Keratinocyte (primary cell): ENCODE measurements around the gene LRRC58. TPM values are rescaled to one million over a fixed set of nuclear protein-coding genes. Genes with fewer than 3 reads are reported as not detected.

ENCODE experiments used
- DNase-seq: peaks from one replicate; pipeline ENCODE4 v3.0.0-alpha.2; 2011; ENCODE audit warnings: low read depth, missing footprints, low spot score
- FAIRE-seq: peaks from 2 replicates; lab custom pipeline; 2011; peaks lifted over from hg19 to GRCh38; lab: Jason Lieb, UNC
- H2AFZ ChIP-seq: 2 replicates; pipeline ENCODE4 v1.6.0; 2012; ENCODE audit warnings: low read length, control low read depth, inconsistent platforms; ENCODE audit not compliant: control insufficient read depth
- H3K27ac ChIP-seq: 2 replicates; pipeline ENCODE4 v1.5.1; 2011; ENCODE audit warnings: low read length; ENCODE audit not compliant: control insufficient read depth, insufficient read depth
- H3K27me3 ChIP-seq: 3 replicates; pipeline ENCODE4 v1.6.0; 2011; ENCODE audit warnings: low read length; ENCODE audit not compliant: control insufficient read depth, insufficient read depth; ENCODE audit errors: extremely low read depth
- H3K36me3 ChIP-seq, 2 experiments: 2 replicates in 1 of 2; 3 replicates in 1 of 2; pipeline ENCODE4 v1.5.1; 2011; ENCODE audit warnings: low read length in 2 of 2, mild to moderate bottlenecking in 1 of 2; ENCODE audit not compliant: control insufficient read depth in 2 of 2, insufficient read depth in 2 of 2; ENCODE audit errors: extremely low read depth in 1 of 2
- H3K4me1 ChIP-seq: 3 replicates; pipeline ENCODE4 v1.5.1; 2011; ENCODE audit warnings: low read length; ENCODE audit not compliant: control insufficient read depth, insufficient read depth; ENCODE audit errors: extremely low read depth
- H3K4me2 ChIP-seq: 3 replicates; pipeline ENCODE4 v1.6.0; 2011; ENCODE audit warnings: low read depth, low read length; ENCODE audit not compliant: control insufficient read depth, insufficient read depth; ENCODE audit errors: extremely low read depth
- H3K4me3 ChIP-seq, 3 experiments: fragments of 200-600 bp in 1 of 3; sonication (generic) in 1 of 3; 2 replicates in 2 of 3; 3 replicates in 1 of 3; pipeline ENCODE4 v1.5.1; 2011 to 2016; ENCODE audit warnings: low read length in 3 of 3, mild to moderate bottlenecking in 3 of 3, control low read depth in 2 of 3, inconsistent platforms in 1 of 3, low read depth in 1 of 3, mixed read lengths in 1 of 3, mixed run types in 1 of 3, moderate library complexity in 1 of 3; ENCODE audit not compliant: control insufficient read depth in 2 of 3, insufficient read depth in 2 of 3; ENCODE audit errors: extremely low read depth in 1 of 3
- H3K79me2 ChIP-seq: 2 replicates; pipeline ENCODE4 v1.6.0; 2012; ENCODE audit warnings: low read length; ENCODE audit not compliant: control insufficient read depth, insufficient read depth
- H3K9ac ChIP-seq: 3 replicates; pipeline ENCODE4 v1.6.0; 2011; ENCODE audit warnings: low read length; ENCODE audit not compliant: control insufficient read depth, insufficient read depth; ENCODE audit errors: extremely low read depth
- H3K9me1 ChIP-seq: 3 replicates; pipeline ENCODE4 v1.6.0; 2011; ENCODE audit warnings: low read length; ENCODE audit not compliant: control insufficient read depth, insufficient read depth; ENCODE audit errors: extremely low read depth
- H3K9me3 ChIP-seq: 2 replicates; pipeline ENCODE4 v1.5.1; 2012; ENCODE audit warnings: low read depth, low read length; ENCODE audit not compliant: control insufficient read depth
- H4K20me1 ChIP-seq: 3 replicates; pipeline ENCODE4 v1.6.0; 2011; ENCODE audit warnings: low read length; ENCODE audit not compliant: control insufficient read depth, insufficient read depth; ENCODE audit errors: extremely low read depth
- CTCF ChIP-seq, 3 experiments: IDR thresholded peaks in 1 of 3; conservative IDR thresholded peaks in 1 of 3; optimal IDR thresholded peaks in 1 of 3; 2 replicates in 2 of 3; 3 replicates in 1 of 3; pipeline versions ENCODE3 to v1.5.1; 2011; ENCODE audit warnings: low read length in 3 of 3, mild to moderate bottlenecking in 3 of 3, moderate library complexity in 2 of 3, control low read depth in 1 of 3, inconsistent platforms in 1 of 3; ENCODE audit not compliant: insufficient read depth in 2 of 3; ENCODE audit errors: extremely low read depth in 1 of 3
- EZH2 ChIP-seq: IDR thresholded peaks from one replicate; pipeline ENCODE4 v1.6.1; 2012; ENCODE audit warnings: inconsistent platforms, mild to moderate bottlenecking, low read length, moderate library complexity
- dilution Hi-C: fragments of 300-500 bp; cut with MboI; formaldehyde crosslinking; loops from one replicate; pipeline ENCODE4 v1.7.0; 2020; ENCODE audit warnings: low sequenced_read_pairs; ENCODE audit not compliant: extremely low pct_ligation_motif_present
- polyA plus RNA-seq, 5 experiments: library from polyadenylated mRNA; depleted of rRNA in 3 of 5; stranded (reverse) in 3 of 5; stranded (forward) in 1 of 5; unstranded in 1 of 5; fragments of >200 nt; gene quantifications; 1 replicate in 1 of 5; 2 replicates in 3 of 5; 3 replicates in 1 of 5; pipeline versions ENCODE4 v1.2.1 to v1.2.3, GENCODE V29; 2011 to 2012; ENCODE audit warnings: missing spikeins in 2 of 5, low read depth in 1 of 5, low replicate concordance in 1 of 5

LRRC58 gene
- polyA plus RNA-seq, 1 donor (not counting 4 experiments of a cell fraction or from before 2014, with no cell fraction given): 17.4 TPM

GRCh38 chr3:120276767-120277166 is 72.4 kb downstream of the LRRC58 start:
- Histone ChIP-seq H3K9me1 (no peaks in the 10 kb centered on the region), H4K20me1 (no peaks in the 10 kb centered on the region), H3K27me3 (peaks cover 3% of the 10 kb centered on the region), H3K4me1 (no peaks in the 10 kb centered on the region), H2AFZ (no peak overlapping the region), H3K79me2 (no peaks in the 10 kb centered on the region), H3K27ac (no peak overlapping the region), H3K9me3 (no peaks in the 10 kb centered on the region), H3K4me2 (no peak overlapping the region), H3K4me3 (no peak overlapping the region), H3K36me3 (no peaks in the 10 kb centered on the region), H3K9ac (no peak overlapping the region)
- dilution Hi-C loops: no loop called here
- DNase-seq (no peak), FAIRE-seq (no peak)
- TF ChIP-seq CTCF (optimal IDR thresholded peaks at IDR 0.05 in 1 of 3, IDR thresholded peaks at IDR 0.05 in 1 of 3, conservative IDR thresholded peaks at IDR 0.05 in 1 of 3; ENCODE audit: extremely low read depth in 1 of 3, insufficient read depth in 2 of 3, low read length in 3 of 3) (no peak), EZH2 (no peak)

GRCh38 chr3:120275618-120276017 is 73.5 kb downstream of the LRRC58 start:
- dilution Hi-C loops: no loop called here
- H3K79me2 ChIP-seq: no peaks in the 10 kb centered on the region
- DNase-seq: no peak
- H3K4me3 ChIP-seq: no peak overlapping the region
- no peaks in the 10 kb centered on the region for H3K9me3 ChIP-seq
- H4K20me1 ChIP-seq: no peaks in the 10 kb centered on the region
- no peak overlapping the region for H3K27ac ChIP-seq
- H3K9me1 ChIP-seq: no peaks in the 10 kb centered on the region
- H3K4me2 ChIP-seq: no peak overlapping the region
- no peak for FAIRE-seq
- no peaks in the 10 kb centered on the region for H3K4me1 ChIP-seq
- TF ChIP-seq CTCF (optimal IDR thresholded peaks at IDR 0.05 in 1 of 3, IDR thresholded peaks at IDR 0.05 in 1 of 3, conservative IDR thresholded peaks at IDR 0.05 in 1 of 3; ENCODE audit: extremely low read depth in 1 of 3, insufficient read depth in 2 of 3, low read length in 3 of 3): no peak
- no peak for TF ChIP-seq EZH2
- H3K27me3 ChIP-seq: no peaks in the 10 kb centered on the region
- H2AFZ ChIP-seq: no peak overlapping the region
- H3K9ac ChIP-seq: no peak overlapping the region
- H3K36me3 ChIP-seq: no peaks in the 10 kb centered on the region
